HG03558 (cell line): Measurements from ENCODE around the gene AKR1B1.
"Not testable (repeated sequence)": the region's sequence is repeated elsewhere in the genome, so short reads cannot be mapped to it uniquely, and the experiment has no call there.

Experiments
- ATAC-seq: cut with Tn5 transposase; IDR thresholded peaks from one replicate; pipeline ENCODE4 v1.9.1; 2021; ENCODE audit warnings: moderate number of reproducible peaks; ENCODE audit not compliant: unreplicated experiment; ENCODE audit errors: extremely low read depth

AKR1B1 gene

DNA sequence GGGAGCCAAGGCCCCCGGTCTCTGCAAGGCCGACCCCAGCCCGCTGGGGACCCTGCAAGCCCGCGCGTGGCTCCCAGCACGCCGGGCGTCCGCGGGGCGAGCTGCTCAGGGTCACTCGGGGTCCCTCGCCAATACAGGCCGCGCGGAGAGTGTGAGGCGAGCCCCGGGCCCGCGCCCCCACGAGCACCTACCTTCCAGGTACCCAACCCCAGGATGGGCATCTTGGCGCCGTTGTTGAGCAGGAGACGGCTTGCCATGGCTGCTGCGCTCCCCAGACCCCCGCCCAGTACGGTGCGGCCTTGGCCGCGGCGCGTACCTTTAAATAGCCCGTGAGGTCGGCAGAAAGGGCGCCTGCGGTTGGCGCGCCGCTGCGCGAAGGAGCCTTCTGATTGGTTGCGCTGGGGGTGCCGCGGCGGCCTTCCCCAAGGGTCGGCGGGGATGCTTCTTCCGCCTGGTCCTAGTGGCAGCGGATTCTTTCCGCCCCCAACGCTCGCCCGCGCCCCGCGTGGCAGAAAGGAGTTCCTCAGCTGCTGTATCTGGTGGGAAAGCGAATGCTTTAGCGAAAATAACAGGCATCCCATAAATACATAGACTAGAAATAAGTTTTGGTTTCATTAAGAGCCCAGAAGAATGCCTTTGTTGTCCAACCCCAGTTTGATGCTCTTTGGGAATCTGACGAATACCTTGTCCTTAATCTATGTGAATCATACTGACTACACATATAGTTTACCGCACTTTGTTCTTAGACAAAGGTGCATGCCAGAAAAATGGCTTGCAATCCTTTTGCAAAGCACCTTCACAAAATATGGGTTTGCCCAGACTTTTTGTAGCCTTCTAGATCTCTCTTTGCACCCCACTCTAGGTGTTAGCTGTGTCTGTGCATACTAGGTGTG lies at the start of gene AKR1B1:
AKR1B1 (minus strand) TSS at position 295 of the 893 bp plus-strand sequence; CDS start at position 257, 38 bp downstream.
- ATAC-seq, result peak; percentile 89

DNA sequence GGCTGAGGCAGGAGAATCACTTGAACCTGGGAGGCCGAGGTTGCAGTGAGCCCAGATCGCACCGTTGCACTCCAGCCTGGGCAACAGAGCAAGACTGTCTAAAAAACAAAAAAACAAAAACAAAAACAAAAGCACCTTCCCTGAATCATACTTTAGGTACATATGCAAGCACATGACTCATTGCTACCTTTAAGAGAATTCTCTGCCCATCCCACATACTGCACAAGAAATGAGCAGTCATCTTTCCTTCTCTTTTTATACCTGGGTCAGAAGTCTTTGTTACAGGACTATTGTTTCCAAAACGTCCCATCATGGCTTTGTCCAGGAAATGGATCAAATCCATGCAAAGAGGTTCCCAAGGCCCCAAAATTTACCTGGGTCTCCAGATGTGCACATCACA lies 47.0 kb upstream of the AKR1B1 start:
- ATAC-seq, result no peak

DNA sequence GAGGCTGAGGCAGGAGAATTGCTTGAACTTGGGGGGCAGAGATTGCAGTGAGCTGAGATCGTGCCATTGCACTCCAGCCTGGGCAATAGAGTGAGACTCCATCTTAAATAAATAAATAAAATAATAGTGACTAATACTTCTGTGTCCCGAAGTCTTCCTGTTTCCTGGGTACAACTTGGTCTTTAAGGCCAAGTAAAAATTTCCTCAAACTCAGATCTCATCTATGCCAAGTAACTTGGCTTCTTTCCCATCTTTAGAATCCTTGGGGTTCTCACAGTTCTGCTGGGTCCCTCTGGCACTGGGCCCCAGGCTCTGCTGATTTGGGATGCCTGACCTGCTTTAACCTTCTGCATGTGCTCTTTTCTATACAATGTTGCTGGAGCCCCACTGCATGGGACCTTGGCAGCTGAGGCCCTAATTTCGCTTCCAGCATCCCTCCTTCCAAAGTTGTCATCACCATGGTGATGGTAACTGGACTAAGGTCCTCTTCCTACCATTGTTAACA lies 45.8 kb upstream of the AKR1B1 start:
- no peak for ATAC-seq

DNA sequence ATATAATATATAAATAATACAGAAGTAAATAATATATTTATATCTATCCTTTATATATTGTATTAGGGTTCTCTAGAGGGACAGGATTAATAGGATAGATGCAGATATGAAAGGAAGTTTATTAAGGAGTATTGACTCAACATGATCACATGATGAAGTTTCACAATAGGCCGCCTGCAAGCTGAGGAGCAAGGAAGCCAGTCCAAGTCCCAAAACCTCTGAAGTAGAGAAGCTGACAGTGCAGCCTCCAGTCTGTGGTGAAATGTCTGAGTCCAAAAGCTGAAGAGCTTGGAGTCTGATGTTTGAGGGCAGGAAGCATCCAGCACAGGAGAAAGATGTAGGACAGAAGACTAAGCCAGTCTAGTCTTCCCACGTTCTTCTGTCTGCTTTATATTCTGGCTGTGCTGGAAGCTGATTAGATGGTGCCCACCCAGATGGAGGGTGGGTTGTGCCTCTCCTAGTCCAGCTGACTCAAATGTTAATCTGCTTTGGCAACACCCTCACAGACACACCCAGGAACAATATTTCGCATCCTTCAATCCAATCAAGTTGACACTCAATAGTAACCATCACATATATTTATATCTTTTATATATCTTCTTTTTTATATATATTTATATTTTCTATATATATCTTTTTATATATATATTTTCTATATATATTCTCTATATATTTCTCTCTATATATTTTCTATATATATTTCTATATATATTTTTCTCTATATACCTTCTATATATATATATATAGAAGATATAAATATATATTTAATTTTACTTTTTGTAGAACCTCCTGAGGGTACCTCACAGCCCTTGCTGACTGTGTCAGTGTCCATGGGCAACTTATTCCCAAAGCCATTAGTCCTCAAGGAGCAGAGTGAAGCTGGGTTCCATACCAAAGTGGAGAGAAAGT lies 43.8 kb upstream of the AKR1B1 start:
- no peak for ATAC-seq

DNA sequence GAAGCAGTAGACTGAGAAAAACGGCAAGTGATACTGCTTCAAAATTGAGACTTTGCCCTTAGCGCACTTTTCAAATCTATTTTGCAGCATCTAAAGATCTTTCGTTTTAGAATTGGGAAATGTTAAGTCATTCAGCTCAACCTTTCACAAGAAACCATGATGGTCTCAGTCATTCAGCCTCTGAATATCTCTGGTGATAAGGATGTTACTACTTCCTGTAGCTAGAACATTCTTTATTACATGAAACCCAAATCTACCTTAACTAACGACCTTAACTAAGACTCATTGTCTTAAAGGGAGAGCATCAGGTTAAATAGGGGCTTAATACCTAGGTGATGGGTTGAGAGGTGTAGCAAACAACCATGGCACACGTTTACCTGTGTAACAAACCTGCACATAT lies 42.1 kb upstream of the AKR1B1 start:
- ATAC-seq, result no peak

DNA sequence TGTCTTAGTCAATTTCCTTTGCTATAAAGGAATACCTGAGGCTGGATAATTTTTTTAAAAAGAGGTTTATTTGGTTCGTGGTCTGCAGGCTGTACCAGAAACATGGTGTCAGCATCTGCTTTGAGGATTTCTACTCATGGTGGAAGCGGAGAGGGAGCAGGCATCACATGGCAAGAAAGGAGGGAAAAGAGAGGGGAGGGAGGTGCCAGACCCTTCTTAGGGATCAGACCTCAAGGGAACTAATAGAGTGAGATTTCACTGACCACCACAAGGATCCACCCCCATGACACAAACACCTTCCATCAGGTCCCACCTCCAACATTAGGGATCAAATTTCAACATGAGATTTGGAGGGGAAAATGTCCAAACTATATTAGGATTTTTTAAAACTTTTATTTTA lies 41.5 kb upstream of the AKR1B1 start:
- no peak for ATAC-seq

DNA sequence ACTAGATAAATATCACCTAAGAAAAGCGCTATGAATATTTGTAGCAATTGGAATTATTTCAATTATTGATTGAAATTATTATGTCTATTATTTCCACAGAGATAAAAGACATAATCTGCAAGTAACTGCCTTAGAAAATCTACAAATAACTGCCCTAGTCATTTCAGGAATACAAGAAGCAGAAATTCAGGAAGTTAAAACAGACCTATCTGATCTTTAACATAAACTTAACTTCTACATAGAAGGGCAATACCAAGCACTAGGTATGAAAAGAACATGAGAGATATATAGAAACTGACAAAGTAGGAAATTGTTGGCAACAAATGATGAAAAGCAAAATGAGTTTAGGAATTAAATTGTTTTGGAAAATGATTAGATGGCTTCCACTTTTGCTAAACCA lies 36.6 kb upstream of the AKR1B1 start:
- no peak for ATAC-seq

DNA sequence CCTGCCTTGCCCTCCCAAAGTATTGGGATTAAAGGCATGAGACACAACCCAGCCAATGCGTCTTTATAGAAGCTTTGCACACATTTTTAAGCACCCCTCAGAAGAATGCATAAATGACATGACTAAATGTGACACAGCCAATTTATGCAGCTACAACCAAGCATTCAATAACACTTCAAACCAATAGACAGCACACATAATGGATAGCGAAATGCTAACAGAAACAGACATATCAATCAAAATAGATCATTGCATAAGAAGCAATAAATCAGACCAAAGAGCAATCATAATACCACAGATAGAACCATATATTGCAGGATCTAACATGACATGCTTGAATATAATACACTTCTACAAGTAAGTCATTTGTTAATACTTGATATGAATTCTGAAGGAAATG lies 34.2 kb upstream of the AKR1B1 start:
- ATAC-seq, result no peak

DNA sequence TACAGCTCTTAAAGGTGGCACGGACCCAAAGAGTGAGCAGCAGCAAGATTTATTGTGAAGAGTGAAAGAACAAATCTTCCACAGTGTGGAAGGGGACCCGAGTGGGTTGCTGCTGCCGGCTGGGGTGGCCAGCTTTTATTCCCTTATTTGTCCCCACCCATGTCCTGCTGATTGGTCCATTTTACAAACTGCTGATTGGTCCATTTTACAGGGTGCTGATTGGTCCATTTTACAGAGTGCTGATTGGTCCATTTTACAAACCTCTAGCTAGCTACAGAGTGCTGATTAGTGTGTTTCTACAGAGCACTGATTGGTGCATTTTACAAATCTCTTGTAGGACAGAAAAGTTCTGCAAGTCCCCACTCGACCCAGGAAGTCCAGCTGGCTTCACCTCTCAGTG lies 28.8 kb upstream of the AKR1B1 start:
- not testable (repeated sequence) for ATAC-seq

DNA sequence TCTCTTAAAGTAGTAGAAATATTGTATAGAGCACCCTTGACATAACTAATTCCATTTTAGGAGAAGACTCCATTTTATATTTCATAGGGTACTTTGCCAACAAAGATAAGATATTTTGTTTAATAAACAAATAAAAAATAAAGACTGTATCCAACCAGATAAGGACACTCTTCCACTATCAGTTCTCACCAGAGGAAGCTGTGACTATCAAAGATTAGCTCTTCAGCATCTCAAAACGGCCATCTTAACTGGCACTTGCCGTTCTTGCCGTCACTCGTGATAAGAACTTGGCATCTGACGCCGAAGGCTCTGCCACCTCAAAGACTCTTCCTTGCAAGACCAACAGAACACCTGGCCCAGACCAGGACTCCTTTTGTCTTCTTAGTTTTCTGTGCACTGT lies 26.3 kb upstream of the AKR1B1 start:
- ATAC-seq, result no peak

DNA sequence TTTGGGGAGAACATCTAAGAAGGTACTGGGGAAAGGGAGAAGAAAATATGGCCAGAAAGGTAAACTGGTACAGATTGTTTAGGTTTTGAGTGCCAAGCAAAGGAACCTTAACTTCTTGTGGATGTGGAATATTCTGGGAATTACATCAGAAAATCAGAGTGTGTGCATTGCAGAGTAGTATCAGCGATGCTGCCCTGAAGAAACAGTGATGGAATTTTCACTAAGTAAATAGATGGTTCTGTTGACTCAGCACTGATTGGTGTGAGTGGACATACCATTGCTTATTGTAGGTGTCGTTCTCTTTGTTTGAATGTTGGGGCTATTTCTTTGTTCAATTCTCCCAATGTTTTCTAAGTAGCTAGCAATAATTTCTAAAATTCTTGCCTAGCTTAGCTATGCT lies 24.4 kb upstream of the AKR1B1 start:
- ATAC-seq, result no peak

DNA sequence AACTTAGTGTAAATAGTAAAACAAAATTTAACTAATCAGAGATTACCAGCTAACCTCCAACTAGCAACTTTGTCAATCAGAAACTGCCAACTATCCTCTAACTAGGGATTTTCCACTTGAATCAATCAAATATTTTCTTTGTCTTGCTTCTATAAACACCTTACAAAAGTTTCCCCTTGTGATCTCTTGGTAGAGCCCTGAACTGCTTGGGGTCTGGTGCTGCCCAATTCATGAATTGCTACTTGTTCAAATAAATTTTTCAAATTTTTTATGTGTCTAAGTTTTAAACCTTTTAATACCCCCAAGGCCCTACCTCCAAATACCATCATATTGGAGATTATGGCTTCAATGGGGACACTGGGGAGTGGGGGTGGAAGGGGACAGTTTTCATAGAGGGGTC lies 24.0 kb upstream of the AKR1B1 start:
- ATAC-seq, result no peak

DNA sequence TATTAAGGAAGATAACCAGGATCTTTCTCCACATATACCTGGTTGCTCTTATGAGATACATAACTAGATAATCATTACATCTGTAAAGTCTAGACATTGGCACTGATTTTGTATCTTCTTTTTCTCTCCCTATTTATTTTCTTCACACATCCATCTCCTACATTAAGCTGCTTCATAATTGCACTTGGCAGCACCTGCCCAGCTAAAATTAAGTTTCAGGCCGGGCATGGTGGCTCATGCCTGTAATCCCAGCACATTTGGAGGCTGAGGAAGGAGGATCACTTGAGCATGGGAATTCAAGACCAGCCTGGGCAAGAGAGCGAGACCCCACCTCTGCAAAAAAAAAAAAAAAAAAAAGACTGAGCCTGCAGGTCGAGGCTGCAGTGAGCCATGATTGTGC lies 22.3 kb upstream of the AKR1B1 start:
- no peak for ATAC-seq

DNA sequence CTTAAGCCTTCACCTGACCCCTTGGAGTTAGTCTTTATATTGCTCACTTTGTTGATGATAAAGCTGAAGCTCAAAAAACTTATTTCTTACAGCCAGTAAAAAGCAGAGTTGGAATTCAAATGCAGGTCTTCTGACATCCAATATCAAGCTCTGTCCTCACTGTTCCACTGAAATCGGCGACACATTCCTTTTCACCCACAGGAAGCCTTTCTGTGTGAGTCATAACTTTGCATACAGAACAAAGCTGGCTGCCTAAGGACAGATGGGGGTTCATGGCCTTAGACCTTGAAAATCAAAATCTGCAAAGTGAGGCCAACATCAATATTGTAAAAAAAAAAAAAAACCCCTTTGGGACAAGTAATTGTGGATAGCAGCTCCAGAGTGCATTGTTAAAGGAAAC lies 21.8 kb upstream of the AKR1B1 start:
- no peak for ATAC-seq

DNA sequence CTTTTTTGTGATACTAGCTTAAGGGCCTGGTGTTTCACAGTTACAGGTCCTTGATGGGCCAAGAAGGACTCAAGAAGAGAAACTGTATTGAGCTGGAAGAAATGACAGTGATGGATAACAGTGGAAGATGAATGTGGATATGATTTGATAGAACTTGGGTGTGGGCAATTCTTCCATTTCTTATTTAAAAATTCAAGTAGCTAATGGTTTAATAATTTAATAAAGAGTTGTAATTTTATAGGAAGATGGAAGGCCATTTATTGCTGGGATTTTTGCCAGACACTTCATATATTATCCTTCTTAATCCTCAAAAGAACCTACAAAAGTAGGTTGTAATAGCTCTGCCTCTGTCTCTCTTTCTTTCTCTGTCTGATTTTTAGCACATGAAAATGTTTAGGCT lies 21.3 kb upstream of the AKR1B1 start:
- no peak for ATAC-seq

DNA sequence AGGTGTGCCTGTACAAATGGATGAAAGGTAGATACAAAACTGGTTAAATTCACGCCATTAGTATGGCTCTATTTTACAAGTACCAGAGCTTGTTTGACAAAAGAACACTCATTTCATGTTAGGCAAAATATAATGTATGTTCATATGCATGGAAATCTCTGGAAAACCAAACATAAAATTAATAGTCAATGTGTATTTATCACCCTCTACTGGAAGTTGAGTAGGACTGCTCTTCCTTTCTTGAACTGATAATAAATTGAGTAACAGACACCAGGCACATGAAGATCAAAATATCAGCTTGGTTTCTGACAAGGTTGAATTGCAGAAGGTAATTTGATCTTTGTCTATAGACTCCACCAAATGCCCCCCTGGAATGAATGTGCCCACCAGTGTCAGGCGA lies 19.8 kb upstream of the AKR1B1 start:
- ATAC-seq, result no peak

DNA sequence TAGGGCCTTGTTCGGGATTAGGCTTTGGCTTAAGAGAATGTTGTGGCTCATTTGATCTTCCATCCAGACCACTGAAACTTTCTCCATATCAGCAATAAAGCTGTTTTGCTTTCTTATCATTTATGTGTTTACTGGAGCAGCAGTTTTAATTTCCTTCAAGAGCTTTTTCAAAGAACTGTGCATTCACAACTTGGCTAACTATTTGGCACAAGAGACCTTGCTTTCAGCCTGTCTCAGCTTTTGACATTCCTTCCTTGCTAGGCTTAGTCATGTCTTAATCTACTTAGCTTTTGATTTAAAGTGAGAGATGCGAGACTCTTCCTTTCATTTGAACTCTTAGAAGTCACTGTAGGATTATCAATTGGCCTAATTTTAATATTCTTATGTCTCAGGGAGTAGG lies 19.1 kb upstream of the AKR1B1 start:
- ATAC-seq, result no peak

DNA sequence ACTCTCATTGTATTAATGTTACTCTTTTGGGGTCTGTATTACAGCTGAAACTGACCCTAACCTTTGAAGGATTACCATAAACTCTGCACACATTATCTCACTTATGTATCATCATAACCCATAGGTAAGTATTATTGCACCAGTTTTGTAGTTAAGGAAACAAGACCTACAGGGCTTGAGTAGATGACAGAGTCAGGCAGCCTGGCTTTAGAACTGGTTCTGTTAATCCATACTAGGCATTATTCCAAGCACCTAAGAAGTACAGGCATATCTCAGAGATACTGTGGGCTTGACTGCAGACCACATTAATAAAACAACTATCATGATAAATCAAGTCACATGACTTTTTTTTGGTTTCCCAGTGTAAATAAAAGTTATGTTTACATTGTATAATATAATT lies 17.1 kb upstream of the AKR1B1 start:
- ATAC-seq, result no peak

DNA sequence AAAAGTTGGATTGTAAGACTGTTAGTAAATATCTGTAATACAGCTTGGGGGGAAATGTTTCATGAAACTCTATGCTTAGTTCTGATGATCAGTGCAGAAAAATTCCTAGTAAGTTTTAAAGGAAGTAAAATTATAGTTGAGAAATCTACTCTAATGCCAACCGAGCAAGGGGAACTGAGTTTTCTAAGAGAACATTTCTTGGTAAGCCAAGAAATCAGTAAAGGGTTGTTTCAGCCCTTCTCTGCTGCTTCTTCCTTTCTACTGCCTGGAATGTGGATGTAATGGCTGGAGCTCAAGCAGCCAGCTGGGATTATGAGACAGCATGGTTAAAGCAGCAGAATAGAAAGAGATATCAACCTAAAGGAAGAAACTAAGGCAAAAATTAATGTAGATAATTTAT lies 15.9 kb upstream of the AKR1B1 start:
- ATAC-seq, result no peak

DNA sequence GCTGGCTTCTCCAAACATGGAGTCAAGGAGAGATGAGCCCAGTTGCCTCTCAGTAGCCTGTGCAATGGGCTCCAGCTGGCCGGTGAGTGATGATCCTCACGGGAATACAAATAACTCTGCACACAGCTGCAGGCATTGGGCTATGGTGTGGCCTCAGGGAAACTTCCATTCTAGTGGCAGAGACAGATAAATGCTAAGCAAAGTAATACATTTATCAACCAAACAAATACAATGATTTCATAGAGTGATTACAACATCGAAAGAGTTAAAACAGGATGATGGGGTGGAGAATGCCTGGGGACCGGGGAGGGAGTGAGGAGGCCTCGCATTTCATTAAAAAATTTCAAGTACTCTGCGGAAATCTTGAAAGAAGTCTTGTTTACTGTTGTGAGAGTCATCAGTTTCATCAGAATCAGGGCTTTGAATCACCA lies 15.0 kb upstream of the AKR1B1 start:
- no peak for ATAC-seq
